COR-L47 (cell line): ENCODE results near the gene CHST9.
"Not testable (repeated sequence)": the region's sequence is repeated elsewhere in the genome, so short reads cannot be mapped to it uniquely, and the experiment has no call there.

ENCODE experiments used
- DNase-seq: peaks from one replicate; lab custom pipeline; 2025; lab: John Stamatoyannopoulos, UW

CHST9 gene, protein sequence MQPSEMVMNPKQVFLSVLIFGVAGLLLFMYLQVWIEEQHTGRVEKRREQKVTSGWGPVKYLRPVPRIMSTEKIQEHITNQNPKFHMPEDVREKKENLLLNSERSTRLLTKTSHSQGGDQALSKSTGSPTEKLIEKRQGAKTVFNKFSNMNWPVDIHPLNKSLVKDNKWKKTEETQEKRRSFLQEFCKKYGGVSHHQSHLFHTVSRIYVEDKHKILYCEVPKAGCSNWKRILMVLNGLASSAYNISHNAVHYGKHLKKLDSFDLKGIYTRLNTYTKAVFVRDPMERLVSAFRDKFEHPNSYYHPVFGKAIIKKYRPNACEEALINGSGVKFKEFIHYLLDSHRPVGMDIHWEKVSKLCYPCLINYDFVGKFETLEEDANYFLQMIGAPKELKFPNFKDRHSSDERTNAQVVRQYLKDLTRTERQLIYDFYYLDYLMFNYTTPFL

DNA sequence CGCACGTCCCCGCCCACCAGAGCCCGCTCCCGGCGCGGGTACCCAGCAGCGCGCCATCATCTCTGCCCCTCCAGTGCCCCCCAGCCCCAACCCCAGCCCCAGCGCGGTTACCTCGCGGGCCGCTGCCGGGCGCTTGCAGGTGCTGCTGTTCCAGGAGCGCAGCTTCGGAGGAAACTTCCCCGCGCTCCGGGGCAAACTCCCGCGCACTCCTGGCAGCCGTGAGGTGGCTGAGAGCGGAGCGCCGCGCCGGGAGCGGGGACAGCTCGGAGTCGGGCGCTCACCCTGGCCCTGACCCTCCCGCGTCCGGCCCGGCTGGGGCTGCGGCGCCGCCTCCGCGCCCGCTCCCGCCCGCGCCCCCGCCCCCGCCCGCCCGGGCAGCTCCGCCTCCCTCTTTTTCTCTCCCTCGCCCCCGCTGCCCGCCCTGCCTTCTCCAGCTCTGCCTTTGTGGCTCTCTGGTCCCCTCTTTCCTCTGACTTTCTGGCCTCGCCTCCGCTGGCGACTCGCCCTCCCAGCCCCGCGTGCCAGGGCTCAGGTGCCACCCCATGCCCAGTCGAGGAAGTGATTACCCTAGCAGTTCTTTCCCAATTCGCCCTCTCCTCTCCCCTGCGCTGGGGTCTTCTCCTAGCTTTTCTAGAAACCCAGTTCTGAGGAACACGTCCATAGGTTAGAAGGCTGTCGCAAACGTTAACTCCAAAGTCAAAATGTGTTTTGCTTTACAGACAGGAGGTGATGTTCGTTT is at the start of gene CHST9:
CHST9 (minus strand) TSS at position 284 of the 739 bp plus-strand sequence. CDS start 42,499 bp downstream, outside the sequence.
- DNase-seq, result peak; percentile 54

DNA sequence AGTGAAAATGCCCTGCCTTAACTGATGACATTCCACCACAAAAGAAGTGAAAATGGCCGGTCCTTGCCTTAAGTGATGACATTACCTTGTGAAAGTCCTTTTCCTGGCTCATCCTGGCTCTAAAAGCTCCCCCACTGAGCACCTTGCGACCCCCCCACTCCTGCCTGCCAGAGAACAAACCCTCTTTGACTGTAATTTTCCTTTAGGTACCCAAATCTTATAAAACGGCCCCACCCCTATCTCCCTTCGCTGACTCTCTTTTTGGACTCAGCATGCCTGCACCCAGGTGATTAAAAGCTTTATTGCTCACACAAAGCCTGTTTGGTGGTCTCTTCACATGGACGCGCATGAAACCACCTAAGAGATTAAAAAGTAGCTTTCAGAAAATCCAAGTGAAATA is 47.2 kb upstream of the CHST9 start:
- not testable (repeated sequence) for DNase-seq

DNA sequence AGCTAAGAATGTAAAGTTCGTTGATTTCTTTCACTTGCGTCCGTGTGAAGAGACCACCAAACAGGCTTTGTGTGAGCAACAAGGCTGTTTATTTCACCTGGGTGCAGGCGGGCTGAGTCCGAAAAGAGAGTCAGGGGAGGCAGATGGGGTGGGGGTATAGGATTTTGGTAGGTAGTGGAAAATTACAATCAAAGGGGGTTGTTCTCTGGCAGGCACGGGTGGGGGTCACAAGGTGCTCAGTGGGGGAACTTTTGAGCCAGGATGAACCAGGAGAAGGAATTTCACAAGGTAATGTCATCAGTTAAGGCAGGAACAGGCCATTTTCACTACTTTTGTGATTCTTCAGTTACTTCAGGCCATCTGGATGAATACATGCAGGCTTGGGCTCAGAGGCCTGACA is 46.6 kb upstream of the CHST9 start:
- DNase-seq, result not testable (repeated sequence)

DNA sequence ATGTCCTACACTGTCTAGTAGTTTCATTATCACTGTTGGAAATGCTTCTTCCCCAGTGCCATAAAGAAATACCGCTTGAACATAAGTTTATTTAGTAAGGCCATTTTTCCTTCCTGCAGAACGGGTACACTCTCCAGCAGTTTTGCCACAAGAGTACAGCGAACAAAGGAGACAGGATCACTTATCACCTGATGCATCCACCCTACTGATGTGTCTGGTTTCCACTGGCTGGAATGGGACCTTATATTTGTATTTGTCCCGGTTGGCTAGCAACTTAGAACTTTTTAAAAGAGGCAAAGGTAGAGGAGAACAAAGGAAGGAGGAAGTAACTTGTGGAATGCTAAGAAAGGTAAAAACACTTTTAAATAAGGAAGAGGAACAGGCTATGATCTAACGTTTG is 46.1 kb upstream of the CHST9 start:
- not testable (repeated sequence) for DNase-seq

DNA sequence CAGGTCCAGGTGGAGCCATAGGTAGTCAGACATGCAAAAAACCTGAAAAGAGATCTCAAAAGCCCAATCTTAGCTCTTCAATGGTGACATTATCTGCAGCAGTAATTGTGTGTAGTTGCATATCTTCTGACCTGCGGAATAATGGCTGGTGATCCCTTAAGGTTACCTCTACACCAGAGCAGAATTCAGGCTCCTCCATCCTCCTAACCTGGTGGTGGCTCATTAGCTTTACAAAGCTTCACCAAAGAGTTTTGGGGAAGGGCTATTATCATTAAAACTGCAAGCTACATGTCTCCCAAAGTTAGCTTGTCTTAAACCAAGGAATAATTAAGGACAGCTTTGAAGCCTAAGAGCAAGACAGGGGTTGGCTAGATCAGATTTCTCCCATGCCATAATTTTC is 42.6 kb upstream of the CHST9 start:
- no peak for DNase-seq

DNA sequence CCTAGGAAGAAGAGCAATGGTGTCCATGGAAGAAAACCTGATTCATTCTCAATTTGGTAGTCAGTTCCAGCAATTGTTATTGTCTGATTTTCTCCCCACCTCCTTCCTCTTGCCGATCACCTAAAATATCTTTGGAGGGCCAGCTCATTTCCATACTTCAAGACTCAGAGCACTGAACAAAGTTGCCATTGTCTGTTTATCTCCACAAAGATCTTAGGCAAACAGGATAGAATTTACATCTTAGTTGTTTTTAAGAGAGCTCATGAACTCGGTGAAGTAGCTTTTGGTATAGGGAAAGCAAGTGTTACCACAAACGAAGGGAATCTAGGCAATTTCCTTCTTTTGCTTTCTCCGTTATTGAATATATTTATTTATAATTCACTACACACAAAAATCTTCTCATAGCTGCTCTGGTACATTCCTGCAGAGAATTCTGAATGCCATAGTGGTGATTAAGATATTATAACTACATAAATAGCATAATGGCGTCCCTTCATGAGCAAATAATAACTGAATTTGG is 41.5 kb upstream of the CHST9 start:
- no peak for DNase-seq

DNA sequence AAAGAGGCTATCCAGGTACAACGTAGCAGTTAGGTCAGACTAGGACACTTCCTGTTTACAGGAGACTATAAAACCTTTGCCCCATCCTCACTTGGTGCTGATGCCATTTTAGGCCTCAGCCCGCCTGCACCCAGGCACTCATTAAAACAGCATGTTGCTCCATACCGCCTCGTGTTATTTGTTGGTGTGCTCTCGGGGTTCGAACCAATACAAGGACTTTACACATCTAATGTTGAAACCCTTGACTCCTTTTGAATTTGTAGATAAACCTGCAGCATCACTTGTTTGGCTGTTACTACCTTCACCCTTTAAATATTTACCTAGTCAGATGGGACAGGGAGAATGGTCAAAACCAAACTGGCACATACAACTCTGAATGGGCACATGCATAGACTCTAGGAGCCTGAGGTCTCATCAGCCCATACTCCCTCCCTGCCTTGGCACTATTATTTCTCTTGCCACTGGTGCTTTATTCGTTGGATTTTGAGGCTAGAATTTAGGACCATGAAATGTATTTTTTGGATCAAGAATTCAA is 40.9 kb upstream of the CHST9 start:
- no peak for DNase-seq

DNA sequence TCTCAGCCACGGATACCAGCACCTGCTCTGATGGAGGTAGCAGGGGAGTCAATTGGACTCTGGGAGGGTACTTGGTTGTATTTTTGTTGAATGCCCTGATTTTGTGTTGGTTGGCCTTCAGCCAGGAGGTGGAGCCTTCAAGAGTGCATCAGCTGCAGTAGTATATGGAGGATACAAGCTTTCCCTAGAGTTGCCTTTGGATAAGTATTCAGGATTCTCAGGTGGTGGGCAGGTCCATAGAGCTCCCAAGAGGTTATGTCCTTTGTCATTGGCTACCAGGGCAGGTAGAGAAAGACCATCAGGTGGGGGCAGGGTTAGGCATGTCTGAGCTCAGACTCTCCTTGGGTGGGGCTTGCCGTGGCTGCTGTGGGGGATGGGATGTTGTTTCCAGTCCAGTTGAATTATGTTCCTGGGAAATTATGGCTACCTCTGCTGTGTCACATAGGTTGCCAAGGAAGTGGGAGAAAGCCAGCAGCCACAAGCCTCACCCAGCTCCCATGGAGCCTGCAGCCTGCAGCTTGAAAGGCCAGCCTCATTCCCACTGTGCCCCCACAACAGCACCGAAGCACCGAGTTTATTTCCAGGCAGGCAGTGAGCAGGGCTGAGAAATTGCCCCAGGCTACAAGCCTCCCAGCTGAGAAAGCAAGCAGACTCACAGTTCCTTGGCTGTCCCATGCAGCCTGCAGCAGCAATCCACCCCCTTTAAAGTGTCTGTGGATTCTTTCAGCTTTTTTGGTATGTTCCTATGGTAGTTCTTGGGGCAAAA is 38.6 kb upstream of the CHST9 start:
- no peak for DNase-seq

DNA sequence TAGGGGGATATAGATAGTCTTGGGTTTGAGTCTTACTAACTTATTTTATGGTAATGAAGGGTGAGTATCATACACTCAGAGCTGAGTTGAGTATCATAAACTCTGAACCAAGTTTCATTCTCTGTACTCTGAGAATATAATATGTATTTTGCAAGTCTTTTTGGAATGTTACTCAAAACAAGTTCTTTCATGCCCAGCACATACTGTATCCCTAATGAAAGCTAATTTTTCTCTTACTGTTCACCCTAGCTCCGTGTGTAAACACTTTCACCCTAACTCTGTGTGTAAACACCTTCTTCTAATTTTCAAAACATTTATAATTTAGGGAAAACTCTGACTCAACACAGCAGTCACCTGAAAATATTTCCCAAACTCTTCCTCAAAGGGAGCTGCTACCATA is 29.7 kb upstream of the CHST9 start:
- DNase-seq, result no peak

DNA sequence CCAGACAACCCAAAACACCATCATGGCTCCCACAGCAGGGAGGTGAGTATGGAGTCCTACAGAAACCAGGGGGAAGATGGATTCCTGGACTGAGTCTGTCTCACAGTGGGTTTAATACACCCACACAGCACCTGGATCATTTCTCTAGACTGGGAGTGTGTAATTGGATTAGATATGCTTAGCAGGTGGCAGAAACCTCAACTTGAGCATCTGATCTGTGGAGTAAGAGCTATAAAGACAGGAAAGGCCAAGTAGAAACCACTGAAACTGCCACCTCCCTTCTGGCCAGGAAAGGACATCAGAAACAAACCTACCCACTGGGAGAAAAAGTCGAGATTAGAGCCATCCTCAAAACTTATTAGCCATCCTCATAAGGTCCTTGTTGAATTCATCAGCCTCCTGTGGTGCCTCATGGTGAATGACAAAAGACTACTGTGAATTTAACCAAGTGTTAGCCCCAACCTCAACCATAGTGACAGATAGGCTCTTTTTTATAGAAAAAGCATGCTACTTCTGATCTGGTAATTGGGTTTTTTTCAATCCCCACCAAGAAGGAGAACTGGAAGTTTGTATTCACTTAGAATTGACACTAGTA is 28.1 kb upstream of the CHST9 start:
- DNase-seq, result no peak

DNA sequence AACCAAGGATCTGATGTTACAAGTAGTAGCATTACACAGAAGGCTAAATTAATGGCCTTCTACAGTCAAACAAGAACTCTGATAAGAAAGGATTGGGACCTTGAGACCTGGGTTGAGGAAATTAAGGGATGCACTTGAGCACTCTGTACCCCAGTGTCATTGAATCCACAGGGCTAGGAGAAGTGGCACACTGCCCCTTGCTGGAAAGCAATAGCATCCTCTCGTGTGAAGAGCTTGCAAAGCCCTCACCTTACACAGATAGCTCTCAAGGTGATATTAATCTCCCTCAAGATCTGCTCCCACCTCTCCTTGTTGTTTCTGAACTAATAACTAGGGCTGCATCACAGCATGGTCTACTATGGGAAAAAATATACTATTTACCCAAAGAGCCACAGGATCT is 26.5 kb upstream of the CHST9 start:
- no peak for DNase-seq

DNA sequence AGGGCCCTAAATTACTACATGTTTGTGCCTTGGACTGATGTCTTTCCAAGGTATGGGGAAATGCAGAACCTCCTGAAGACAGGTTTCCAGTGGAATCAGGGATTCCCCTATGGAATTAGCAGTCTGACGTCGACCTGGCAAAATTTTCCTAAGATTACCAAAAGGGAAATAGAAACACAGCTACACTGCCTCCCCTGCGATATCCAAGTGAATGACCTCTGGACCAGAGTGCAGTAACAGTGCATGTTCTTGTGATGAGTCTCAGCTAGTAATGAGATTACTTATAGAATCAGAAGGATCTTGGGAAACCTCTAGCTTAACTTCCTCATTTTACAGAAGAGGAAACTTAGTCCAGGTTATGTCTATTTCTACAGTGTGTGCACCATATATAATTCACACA is 21.3 kb upstream of the CHST9 start:
- DNase-seq, result no peak

DNA sequence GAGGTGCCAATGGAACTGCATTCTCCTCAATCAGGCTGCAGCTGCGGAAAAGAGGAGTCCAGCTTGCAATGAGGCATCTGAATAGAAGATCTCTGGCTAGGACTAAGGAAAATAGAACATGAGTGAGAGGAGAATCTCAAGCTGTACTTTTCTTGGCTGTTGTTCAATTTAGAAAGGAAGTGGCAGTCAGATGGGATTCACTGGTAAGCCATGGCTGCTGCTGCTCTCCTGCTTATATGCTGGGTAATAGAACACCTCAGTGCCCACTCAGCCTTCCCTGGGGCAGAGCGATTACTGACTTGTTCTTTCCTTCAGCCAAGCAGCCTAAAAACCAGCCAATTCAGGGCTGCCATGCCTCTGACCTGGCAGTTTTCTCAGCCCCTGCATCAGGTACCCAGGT is 17.6 kb upstream of the CHST9 start:
- DNase-seq, result no peak

DNA sequence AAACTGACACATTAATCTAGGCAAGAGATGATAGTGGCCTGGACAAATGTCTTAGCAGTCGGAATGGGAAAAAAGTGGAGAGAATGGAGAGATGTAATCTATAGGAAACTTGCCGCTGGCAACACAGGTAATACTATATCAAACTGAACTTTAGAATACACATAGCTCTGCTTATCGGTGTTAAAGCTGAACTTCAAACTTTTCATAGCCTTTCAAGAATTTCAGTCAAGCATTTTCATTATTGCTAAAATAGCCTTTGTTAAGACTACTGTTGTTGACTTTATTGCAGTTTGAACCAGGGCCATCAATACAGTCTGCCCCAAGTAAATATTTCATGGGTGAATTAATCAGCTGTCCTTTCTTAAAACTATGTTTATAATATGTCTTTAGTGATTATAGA is 12.9 kb upstream of the CHST9 start:
- DNase-seq, result no peak

DNA sequence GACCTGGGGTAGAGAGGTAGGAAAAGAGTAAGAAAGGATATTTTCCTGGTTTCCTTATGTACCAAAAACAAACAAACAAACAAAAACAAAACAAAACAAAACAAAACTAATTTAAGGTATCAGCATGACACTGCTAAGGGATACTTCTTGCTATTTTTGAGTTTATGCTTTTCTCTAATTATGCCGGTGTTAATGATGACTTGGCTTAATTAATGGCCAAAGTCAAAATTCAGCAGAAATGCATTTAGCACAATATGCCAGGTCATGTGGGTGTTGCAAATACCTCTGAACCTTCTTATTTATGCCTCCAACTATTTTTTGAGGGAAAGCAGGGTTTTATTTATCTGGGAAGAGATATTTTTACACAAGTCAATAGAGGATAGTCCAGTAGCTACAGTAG is 3.2 kb upstream of the CHST9 start:
- DNase-seq, result no peak

DNA sequence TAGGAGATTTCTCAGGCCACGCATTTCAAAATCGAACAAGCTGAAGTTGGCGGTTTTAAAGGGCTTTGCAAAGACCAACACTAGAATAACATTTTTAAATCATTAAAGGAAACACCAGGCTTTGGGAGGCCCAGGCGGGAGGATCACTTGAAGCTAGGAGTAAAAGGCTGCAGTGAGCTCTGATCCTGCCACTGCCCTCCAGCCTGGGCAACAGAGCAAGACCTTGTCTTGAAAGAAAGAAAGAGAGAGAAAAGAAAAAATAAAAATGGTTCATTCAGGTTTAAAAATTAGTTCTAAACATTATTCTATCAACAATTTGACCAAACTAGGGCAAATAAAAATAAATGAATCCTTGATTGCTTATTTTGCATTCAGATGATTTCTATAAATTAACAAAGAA is 789 bp upstream of the CHST9 start:
- DNase-seq, result no peak

DNA sequence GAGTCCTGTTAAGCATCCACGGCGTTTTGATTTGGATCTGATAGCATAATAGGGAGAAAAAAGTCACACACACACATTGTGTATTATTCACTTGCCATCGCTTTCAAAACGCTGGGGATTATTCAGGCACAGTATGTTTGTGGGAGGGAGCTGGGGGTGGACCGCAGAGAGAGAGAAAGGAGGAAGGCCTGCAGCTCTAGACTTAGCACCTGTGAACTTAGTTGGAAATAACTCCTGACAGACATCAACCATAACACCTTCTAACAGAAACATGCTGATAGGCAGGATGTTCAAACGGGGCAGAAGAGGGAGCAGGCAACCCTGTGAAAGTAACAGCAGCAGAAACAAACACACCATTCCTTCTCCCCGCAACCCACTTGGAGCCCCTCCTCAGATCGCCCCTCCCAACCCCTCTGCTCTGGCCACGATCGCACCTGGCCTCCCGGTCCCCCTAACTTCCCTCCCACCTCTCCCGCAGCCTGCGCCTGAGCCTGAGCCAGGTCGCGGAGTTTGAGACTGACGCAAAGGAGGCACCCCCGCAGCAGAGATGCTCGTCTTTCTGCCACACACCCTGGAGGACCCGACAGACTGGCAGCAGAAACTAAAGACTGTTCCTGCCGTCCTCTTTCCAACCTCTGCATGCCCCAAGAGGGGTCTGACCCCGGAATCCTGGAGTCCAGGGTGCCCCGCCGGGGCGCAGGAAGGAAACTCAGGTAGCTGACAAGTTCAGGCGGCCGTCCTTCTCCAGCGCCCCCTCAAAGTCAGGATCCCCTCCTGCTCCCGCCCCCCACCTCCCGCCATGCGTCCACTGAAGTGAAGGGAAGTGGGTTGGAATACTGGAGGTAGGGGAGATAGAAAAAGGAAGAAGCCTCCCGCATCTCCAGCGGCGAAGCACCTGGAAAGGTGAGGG is 738 bp downstream of the CHST9 start:
- peak; percentile 54 for DNase-seq

DNA sequence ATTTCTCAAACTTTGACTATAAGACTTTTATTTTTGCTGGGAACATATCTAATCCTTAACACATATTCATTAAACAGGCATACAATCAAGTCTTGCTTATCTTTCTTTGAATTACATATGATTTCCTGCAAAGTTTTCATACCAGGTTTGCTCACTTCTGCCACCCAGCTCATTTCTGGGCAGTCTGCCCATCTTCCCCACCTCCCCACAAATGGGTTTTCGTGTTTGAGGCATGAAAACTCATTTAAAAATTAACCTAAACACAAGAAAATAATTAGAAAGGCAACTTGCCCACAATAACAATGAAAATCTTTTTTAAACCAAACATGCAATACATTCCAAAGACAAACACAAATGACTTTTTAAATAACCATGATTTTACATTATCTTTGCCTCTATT is 3.4 kb downstream of the CHST9 start:
- peak; percentile 18 for DNase-seq

DNA sequence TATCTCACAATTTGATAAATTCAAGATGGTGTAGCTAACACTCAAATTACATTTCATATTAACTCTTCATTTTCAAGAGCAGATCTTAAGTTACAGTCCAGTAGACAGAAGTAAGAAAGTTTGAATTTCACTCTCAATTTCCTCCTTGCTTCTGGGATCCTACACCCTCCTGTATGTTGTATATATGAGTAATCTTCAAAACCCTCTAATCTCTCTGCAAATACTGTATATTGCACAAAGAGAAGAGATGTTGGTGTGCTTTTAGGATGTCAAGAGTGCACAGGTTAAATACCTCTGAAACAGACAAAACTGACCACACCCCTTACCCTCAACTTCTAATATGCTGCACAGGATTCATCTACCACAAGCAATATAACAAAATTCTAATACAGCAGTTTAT is 6.7 kb downstream of the CHST9 start:
- DNase-seq, result no peak

DNA sequence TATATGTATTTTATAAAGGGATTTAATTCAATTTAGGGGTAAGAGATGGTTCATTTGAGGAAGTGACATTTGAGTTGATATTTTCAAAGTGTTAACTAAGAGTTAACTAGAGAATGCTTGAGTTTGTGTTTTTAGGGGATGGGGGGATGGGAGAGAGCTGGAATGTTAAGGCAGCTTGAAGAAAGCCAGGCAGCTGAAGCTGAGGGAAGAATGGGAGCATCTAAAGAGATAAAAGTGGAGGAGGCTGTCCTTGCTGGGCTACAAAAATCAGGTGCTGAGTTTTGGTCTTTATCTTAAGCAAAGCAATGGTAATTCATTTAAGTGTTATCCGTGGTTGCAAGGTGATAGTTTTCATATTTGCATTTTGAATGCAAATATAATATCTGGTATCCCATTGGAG is 9.2 kb downstream of the CHST9 start:
- no peak for DNase-seq

DNA sequence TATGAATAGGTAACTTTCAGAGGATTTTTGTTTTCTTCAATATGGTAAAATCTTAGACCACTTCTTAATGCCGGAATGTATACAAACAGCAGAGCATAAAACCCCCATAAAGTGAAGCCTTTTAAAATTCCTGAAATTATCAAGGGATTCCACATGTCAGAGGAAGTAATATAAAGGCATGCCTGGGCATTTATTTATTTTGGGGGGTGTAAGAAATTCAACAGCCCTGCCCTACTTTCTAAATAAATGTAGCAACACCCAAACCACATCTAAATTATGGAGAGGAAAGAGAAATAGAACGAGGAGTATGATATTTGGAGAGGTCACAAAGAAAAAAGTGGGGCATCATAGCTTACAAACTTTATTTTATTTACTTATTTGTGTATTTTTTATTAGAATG is 9.9 kb downstream of the CHST9 start:
- no peak for DNase-seq
